IPS DF 6.9 (cell line): Measurements from ENCODE around the gene WSB1.

Experiments
- DNase-seq: peaks from one replicate; pipeline ENCODE4 v3.0.0-alpha.2; 2013; ENCODE audit warnings: low read depth, low spot score
- H3K27ac ChIP-seq: one replicate; pipeline ENCODE4 v1.5.1; 2013; ENCODE audit warnings: low read length, control low read depth
- H3K27me3 ChIP-seq: 2 replicates; pipeline ENCODE4 v1.6.1; 2013; ENCODE audit warnings: mild to moderate bottlenecking, low read length; ENCODE audit not compliant: control insufficient read depth, insufficient read depth
- H3K36me3 ChIP-seq: 2 replicates; pipeline ENCODE4 v1.6.1; 2013; ENCODE audit warnings: low read length; ENCODE audit not compliant: control insufficient read depth, insufficient read depth
- H3K4me1 ChIP-seq: 2 replicates; pipeline ENCODE4 v1.6.1; 2013; ENCODE audit warnings: low read length; ENCODE audit not compliant: control insufficient read depth, insufficient read depth
- H3K4me3 ChIP-seq: 2 replicates; pipeline ENCODE4 v1.5.1; 2013; ENCODE audit warnings: mild to moderate bottlenecking, low read length
- H3K9me3 ChIP-seq: 2 replicates; pipeline ENCODE4 v1.6.1; 2013; ENCODE audit warnings: low read length, inconsistent platforms; ENCODE audit not compliant: control insufficient read depth, insufficient read depth
- WGBS: extraction: QIAGEN DNeasy Blood & Tissue Kit; methylation state at CpG from one replicate; pipeline ENCODE4 v1.1.7; 2013; ENCODE audit warnings: mixed read lengths, missing lambda C conversion rate; ENCODE audit not compliant: insufficient read length, insufficient coverage; 5-methylcytosine and 5-hydroxymethylcytosine counted together

The WSB1 gene

DNA sequence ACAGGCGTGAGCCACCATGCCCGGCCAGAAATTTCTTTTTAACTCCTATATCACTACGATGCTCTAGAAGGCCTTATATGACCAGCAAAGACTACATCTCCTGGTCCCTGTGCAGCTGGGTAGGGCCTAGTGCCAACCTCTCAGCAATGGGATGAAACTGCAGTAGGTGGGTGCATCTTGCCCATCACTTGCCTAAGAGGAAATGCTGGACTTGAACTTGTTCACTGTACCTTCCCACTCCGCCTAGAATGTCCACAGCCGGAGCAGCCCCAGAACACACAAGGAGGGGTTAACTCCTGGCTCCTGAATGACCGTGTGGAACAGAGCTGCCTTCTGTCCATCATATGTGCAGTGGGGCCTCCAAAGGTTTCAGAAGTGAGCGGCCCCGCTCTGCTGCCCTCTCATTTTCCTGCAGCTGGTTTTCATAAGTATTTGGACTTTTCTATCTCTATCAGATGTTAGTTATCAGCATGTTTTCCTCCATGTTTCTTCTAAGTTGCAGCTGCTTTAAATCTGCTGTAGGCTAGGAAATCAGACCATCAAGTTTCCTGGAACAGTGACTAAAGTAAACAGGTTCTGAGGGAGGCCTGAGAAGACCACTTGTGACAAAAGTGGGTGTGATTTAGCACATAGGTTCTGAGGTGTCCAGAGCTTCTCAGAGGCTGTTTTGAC is 52.5 kb downstream of the WSB1 start:
- Histone ChIP-seq H3K4me1 (peaks cover 4% of the 10 kb centered on the region), H3K27me3 (no peaks in the 10 kb centered on the region), H3K27ac (no peak overlapping the region), H3K4me3 (no peak overlapping the region), H3K36me3 (no peaks in the 10 kb centered on the region), H3K9me3 (no peaks in the 10 kb centered on the region)
- DNase-seq: no peak
- no CpG with 5 or more reads among the region's 8 CpGs for WGBS

- no peak overlapping the region for H3K27ac ChIP-seq
- no peaks in the 10 kb centered on the region for H3K27me3 ChIP-seq
- H3K36me3 ChIP-seq: no peaks in the 10 kb centered on the region
- H3K9me3 ChIP-seq: no peaks in the 10 kb centered on the region
- no peak overlapping the region for H3K4me3 ChIP-seq
- no peak for DNase-seq
- peaks cover 4% of the 10 kb centered on the region for H3K4me1 ChIP-seq
- no CpG with 5 or more reads among the region's 2 CpGs for WGBS
These were observed 54.3 kb downstream of the WSB1 start for GRCh38 chr17:27348196-27348595.

GRCh38 chr17:27349540-27350021 is 55.7 kb downstream of the WSB1 start:
- Histone ChIP-seq H3K27ac (no peak overlapping the region), H3K4me3 (peak overlapping the region; percentile 4; the same call in 1 of the 2 replicates), H3K27me3 (no peaks in the 10 kb centered on the region), H3K4me1 (peaks cover 1% of the 10 kb centered on the region; the same call in 1 of the 2 replicates), H3K36me3 (no peaks in the 10 kb centered on the region), H3K9me3 (no peaks in the 10 kb centered on the region)
- no peak for DNase-seq
- no CpG with 5 or more reads among the region's 34 CpGs for WGBS

- WGBS: no CpG with 5 or more reads among the region's 2 CpGs
- Histone ChIP-seq H3K27ac (no peak overlapping the region), H3K4me3 (no peak overlapping the region)
These were observed 57.8 kb downstream of the WSB1 start for GRCh38 chr17:27351759-27352158.

GRCh38 chr17:27352448-27353032 is 58.6 kb downstream of the WSB1 start:
- Histone ChIP-seq H3K36me3 (no peaks in the 10 kb centered on the region), H3K27ac (no peak overlapping the region), H3K4me3 (no peak overlapping the region; the same call in 1 of the 2 replicates), H3K4me1 (peaks cover 1% of the 10 kb centered on the region; the same call in 1 of the 2 replicates), H3K27me3 (no peaks in the 10 kb centered on the region), H3K9me3 (no peaks in the 10 kb centered on the region)
- no peak for DNase-seq
- WGBS: no CpG with 5 or more reads among the region's 6 CpGs

More at GRCh38 chr17:27351759-27352158, 57.8 kb downstream of the WSB1 start:
- H3K9me3 ChIP-seq: no peaks in the 10 kb centered on the region
- H3K27me3 ChIP-seq: no peaks in the 10 kb centered on the region
- H3K36me3 ChIP-seq: no peaks in the 10 kb centered on the region
- DNase-seq: no peak
- peaks cover 1% of the 10 kb centered on the region; the same call in 1 of the 2 replicates for H3K4me1 ChIP-seq

GRCh38 chr17:27353033-27353460 is 59.1 kb downstream of the WSB1 start:
- H3K27me3 ChIP-seq: no peaks in the 10 kb centered on the region
- peak overlapping the region; percentile 63; the same call in 1 of the 2 replicates for H3K4me3 ChIP-seq
- H3K36me3 ChIP-seq: no peaks in the 10 kb centered on the region
- H3K4me1 ChIP-seq: peaks cover 1% of the 10 kb centered on the region; the same call in 1 of the 2 replicates
- no CpG with 5 or more reads among the region's 11 CpGs for WGBS
- DNase-seq: no peak
- H3K9me3 ChIP-seq: no peaks in the 10 kb centered on the region
- H3K27ac ChIP-seq: no peak overlapping the region

DNA sequence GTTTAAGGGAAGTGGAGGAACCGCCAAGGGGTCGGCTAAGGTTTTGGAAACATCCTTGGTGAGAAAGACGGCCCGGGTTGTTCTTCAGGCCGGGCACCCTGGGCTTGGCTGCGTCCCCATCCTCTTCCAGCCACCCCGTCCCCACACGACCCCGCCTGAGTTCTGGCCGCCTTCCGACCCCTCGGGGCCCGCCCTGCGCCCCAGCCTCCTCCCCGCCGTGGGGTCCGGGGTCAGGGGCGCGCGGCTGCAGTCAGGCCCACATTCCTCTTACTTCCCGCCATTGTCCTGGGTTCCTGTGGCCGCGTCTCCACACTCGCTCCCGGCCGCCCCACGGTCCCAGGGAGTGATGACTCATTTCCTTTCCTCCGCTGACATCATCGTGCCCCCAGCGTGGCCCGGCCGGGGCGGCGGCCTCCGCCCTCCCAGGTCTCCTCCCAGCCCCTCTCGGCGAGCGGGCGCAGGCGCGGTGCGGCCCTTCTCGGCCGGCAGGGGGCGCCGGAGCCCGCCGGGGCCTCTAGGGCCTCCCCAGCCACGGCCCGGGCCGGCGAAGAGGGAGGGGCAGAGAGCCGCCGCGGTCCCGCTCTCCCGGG is 59.6 kb downstream of the WSB1 start:
- WGBS: no CpG with 5 or more reads among the region's 57 CpGs
- H3K4me1 ChIP-seq: peaks cover 1% of the 10 kb centered on the region; the same call in 1 of the 2 replicates
- H3K4me3 ChIP-seq: peak overlapping the region; percentile 63; the same call in 1 of the 2 replicates
- DNase-seq: no peak
- H3K9me3 ChIP-seq: no peaks in the 10 kb centered on the region
- no peaks in the 10 kb centered on the region for H3K27me3 ChIP-seq
- no peak overlapping the region for H3K27ac ChIP-seq
- H3K36me3 ChIP-seq: no peaks in the 10 kb centered on the region

DNA sequence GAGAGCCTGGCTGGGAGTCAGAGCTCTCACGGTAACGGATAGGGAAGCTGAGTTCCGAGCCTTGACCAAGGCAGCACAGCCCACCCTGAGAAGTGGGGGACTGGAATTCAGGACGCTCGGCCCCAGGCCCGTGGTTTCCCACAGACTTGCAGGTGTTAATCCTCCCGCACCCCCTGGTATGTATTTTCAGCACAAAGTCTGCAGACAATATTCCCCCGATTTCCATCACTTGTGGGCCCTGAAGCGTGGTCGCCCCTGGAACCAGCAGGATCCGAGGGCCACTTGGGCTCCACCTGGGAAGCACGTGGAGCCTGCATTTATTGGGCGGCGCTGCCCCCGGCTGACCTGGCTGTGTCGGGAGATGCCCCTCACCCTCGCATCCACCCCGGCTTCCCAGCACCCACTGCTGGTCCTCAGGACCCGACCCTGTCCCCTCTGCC is 60.2 kb downstream of the WSB1 start:
- WGBS: no CpG with 5 or more reads among the region's 19 CpGs
- no peak for DNase-seq
- no peak overlapping the region for H3K27ac ChIP-seq

GRCh38 chr17:27354491-27355081 is 60.7 kb downstream of the WSB1 start:
- no peaks in the 10 kb centered on the region for H3K27me3 ChIP-seq
- WGBS: no CpG with 5 or more reads among the region's 8 CpGs
- DNase-seq: no peak
- H3K36me3 ChIP-seq: no peaks in the 10 kb centered on the region
- no peaks in the 10 kb centered on the region for H3K9me3 ChIP-seq
- no peak overlapping the region for H3K27ac ChIP-seq
- no peak overlapping the region for H3K4me3 ChIP-seq
- peaks cover 1% of the 10 kb centered on the region; the same call in 1 of the 2 replicates for H3K4me1 ChIP-seq

More for the DNA sequence above, 60.2 kb downstream of the WSB1 start:
- H3K36me3 ChIP-seq: no peaks in the 10 kb centered on the region
- no peaks in the 10 kb centered on the region for H3K9me3 ChIP-seq
- peak overlapping the region; percentile 9; the same call in 1 of the 2 replicates for H3K4me3 ChIP-seq
- no peaks in the 10 kb centered on the region for H3K27me3 ChIP-seq
- H3K4me1 ChIP-seq: peaks cover 1% of the 10 kb centered on the region; the same call in 1 of the 2 replicates

DNA sequence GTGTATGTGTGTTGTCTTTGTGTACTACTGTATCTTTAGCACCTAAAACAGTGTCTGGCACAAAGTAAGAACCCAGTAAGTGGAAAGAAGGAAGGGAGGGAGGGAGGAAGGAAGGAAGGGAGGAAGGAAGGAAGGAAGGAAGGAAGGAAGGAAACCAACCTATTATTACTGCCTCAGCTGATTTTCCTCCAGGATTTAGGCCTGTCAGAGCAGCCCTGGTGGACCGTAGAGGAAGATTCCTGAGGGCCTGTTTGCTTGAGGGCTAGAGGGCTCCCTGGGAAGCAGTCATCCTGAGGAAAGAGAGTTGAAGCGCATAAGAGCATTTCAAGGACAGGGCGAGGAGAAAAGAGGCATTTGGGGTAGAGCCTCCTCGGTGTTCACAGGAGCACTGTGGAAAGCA is 61.5 kb downstream of the WSB1 start:
- H3K27me3 ChIP-seq: no peaks in the 10 kb centered on the region
- no peaks in the 10 kb centered on the region for H3K9me3 ChIP-seq

More for the DNA sequence above, 61.5 kb downstream of the WSB1 start:
- no peak for DNase-seq
- Histone ChIP-seq H3K27ac (no peak overlapping the region), H3K4me1 (peaks cover 1% of the 10 kb centered on the region; the same call in 1 of the 2 replicates), H3K4me3 (no peak overlapping the region), H3K36me3 (no peaks in the 10 kb centered on the region)
- WGBS: no CpG with 5 or more reads among the region's 4 CpGs
